ENCODE results near the gene ELAVL1.

ELAVL1 gene

DNA sequence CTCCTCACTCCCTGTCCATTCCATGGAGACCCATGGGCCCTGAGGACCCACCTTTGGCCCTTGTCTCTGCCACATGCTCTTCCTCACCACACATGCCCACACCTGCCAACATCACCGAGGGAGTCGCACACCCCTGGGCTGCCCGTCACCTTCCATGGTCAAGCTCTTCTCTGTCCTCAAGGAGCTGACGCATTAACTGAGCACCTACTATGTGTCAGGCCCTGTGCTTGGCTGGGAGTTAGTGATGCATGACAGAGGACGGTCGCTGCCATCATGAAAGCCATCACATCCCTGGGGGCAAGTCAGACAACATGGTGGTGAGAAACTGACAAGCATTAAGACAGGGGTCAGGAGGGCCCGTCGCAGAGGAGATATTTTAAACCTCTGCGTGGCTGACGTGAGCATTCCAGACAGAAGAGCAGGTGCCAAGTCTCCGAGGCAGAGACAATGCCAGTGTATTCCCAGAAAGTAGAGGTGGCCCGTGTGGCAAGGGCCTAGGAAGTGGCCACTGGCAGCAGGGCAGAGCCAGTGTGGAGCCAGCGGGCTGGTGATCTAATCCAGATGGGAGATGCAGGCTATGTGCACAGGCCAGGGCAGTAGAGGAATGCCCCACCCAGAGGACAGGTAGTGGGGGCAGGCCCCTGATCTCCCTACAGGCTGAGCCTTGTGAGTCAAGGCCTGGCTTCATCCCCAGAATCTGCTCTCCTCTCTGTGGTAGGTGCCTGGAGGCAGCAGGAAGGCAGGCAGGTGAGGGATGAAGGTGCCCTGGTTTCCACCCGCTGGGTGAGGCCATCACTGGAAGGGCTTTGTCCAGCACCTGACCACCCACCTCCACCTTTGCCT lies 21.2 kb downstream of the ELAVL1 start:
- FAIRE-seq = no peak

- FAIRE-seq = no peak
Measured at GRCh38 chr19:7983286-7983950, 22.0 kb downstream of the ELAVL1 start.

DNA sequence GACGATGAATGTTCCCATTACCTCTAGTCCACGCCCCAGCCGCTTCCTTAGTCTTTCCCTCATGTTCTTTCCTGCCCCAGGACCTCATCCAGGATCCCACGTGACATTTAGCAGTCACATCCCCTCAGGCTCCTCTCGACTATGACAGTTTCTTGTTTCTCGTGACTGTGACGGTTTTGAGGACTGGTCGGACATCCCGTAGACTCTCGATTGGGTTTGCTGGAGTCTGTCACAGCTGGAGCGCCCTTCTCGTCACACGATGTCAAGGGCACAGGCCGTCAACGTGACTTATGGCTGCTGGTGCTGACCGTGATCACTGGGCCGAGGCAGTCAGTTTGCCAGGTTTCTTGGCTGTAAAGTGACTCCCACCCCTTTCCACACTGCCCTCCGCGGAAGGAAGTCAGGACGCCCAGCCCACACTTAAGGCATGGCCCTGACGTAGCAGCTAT lies 22.8 kb downstream of the ELAVL1 start:
- FAIRE-seq = no peak

GRCh38 chr19:7982103-7982502 lies 23.3 kb downstream of the ELAVL1 start:
- FAIRE-seq = no peak

GRCh38 chr19:7981661-7982060 lies 23.8 kb downstream of the ELAVL1 start:
- FAIRE-seq = no peak

DNA sequence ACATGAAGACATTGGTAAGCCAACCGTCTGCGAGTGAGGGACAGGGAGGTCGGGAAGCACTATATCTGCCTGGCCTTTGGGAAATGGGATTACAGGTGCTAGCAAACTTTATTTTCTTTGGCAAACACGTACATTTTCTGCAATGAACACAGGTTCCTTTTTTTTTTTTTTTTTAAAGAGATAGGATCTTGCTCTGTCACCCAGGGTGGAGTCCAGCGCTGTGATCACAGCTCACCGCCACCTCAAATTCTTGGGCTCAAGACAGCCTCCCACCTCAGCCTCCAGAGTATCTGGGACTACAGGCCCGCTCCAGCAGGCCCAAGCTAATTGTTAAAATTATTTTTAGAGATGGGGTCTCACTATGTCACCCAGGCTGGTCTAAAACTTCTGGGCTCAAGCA lies 24.2 kb downstream of the ELAVL1 start:
- no peak for FAIRE-seq

DNA sequence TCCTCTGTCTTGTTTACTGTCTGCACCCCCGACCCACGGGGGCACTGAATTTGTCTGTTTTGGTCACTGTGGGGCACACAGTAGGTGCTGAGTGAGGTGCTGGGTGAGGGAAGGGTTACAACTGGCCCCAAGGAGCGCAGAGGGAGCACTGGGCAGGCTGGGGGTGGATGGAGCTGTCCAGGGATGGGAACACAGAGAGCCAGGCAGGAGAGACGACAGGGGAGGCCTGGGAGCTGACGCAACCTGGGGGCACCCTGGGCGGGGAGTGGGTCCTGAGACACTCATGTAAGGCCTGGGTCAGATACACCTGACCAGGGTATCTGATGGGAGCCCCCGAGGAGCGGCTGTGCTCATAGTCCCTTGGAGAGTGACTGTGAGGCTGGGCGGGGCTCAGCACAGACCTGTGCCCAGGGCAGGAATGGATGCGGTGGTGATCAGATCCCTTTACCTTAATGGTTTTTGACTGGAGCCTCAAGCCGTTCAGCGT lies 24.8 kb downstream of the ELAVL1 start:
- FAIRE-seq = no peak

GRCh38 chr19:7980168-7980567 lies 25.3 kb downstream of the ELAVL1 start:
- no peak for FAIRE-seq

DNA sequence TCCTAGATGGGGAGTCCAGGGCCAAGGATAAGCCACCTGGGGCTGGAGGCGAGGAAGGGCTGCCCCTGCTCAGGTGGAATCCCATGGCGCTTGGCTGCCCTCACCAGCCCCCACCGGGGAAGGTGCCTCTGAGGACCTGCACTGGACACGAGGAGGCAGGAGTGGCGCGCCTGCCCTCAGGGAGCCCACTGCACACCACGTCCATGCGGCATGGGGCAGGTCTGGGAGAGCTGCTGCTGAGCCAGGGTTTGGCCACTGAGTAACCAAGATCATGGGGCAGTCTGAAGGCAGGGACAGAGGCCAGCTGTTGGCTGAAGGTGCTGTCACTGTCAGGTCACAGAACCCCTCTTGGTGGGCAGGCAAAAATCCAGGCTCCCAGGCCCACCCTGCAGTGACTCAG lies 25.9 kb downstream of the ELAVL1 start:
- FAIRE-seq = no peak

GRCh38 chr19:7979011-7979410 lies 26.4 kb downstream of the ELAVL1 start:
- no peak for FAIRE-seq

GRCh38 chr19:7978179-7978825 lies 27.1 kb downstream of the ELAVL1 start:
- FAIRE-seq = no peak

DNA sequence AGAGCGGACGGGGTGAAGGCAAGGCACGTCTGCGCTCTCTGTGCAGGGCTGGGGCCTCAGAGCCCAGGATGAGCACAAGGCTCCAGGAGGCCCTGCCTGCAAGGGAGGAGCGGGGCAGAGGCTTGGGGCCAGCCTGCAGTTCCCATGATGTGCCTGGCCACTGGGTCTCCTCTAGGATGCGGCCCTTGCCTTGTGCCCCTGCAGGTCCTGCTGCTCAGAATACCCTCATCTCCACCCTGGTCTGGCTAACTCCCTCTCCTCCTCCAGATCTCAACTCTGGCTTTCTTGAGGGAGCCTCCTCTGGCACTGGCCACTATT lies 27.8 kb downstream of the ELAVL1 start:
- no peak for FAIRE-seq

GRCh38 chr19:7977021-7977722 lies 28.3 kb downstream of the ELAVL1 start:
- FAIRE-seq = no peak

- no peak for FAIRE-seq
Measured at GRCh38 chr19:7976461-7976860, 29.0 kb downstream of the ELAVL1 start.

- FAIRE-seq = no peak
Measured at GRCh38 chr19:7975037-7975436, 30.4 kb downstream of the ELAVL1 start.

- FAIRE-seq = no peak
Measured at GRCh38 chr19:7973883-7974282, 31.6 kb downstream of the ELAVL1 start.

DNA sequence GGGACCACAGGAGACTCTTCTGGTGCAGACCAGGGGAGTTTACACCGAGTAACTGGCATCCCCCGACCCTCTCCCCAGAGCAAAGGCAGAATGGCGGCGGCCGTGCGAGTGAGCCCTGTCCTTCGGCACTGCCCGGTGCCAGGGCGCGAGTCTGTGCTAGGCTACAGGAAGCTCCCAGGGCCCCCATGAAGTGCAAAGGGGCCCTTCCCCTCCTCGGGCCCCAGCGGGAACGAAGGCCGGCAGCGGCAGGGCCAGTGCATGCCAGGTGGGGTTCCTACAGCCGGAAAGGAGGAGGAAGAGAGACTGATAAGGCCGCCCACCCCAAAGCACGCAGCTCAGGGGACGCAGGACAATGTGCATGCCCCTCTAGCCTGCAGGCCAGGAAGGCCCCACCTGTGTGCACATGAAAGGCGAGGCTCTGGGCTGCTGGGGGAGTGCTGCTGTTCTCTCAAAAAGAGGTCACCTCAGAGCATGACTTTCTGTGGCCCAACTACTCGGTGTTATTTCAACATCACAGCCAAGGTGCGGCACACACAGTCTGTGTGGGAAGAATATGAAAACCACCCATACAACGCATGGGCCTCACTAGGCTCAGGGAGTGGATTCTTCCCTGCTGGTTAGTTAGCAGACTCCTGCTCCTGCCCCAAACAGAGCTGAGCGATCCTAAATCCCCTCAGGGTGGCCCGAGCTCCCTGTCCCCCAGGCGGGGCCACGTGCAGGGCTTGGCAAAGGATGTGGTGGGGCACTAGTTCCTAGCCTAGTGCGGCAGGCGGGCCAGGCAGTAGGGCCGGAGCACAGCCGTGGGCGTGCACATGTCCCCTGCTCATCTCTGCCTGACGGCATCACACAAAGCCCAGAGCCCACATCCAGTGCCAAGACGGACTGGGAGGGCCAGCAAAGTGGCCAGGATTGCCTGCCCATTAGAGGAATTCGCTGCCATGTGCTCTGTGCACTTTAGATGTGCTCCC lies 33.6 kb downstream of the ELAVL1 start:
- no peak for FAIRE-seq

DNA sequence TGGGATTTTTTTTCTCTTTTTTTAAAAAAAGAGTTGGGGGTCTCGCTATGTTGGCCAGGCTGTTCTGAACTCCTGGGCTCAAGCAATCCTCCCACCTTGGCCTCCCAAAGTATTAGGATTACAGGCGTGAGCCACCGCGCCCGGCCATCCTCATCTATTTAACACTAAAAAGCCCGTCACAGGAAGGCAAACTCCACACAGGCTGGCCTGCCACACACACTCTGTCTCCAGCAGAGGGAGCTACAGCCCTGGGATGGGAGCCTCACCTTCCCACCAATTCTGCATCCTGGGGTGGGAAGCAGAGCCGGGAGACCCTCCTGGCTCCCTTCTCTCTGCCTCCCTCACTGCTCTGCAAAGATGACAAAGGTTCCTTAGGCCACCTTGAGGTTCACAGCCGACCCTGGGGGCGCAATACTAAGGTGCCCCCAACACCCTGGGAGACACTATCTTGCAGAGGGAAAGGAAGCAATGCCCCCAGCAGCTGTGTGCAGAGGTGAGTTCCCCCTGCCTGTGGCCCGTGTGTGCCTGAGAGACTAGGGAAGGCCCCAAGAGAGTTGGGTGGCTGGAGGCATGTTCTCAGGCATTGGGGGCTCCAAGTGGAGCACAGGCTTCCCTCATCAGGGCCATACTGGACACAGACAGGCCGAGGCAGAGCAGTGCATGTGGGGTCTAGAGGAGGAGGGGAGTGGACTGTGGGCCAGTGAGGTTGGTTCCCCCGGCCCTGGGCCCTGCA lies 34.6 kb downstream of the ELAVL1 start:
- no peak for FAIRE-seq

DNA sequence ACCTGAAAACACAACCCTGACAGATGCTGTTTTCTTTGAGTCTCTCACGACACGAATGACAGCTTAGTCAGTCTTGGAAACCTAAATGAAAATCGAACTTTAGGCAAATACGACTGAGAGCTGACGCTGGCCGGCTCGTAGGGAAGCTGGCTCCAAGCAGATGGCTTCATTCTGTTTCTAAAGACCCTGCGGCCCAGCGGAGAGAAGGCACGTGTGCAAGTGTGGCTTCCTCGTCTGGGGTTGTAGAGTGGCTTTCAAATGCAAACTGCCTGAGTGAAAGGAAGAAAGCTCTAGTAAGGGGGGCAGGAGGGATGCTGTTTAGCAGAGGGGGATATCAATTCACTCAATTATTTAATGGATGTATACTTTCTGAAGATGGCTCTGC lies 35.9 kb downstream of the ELAVL1 start:
- FAIRE-seq = no peak

DNA sequence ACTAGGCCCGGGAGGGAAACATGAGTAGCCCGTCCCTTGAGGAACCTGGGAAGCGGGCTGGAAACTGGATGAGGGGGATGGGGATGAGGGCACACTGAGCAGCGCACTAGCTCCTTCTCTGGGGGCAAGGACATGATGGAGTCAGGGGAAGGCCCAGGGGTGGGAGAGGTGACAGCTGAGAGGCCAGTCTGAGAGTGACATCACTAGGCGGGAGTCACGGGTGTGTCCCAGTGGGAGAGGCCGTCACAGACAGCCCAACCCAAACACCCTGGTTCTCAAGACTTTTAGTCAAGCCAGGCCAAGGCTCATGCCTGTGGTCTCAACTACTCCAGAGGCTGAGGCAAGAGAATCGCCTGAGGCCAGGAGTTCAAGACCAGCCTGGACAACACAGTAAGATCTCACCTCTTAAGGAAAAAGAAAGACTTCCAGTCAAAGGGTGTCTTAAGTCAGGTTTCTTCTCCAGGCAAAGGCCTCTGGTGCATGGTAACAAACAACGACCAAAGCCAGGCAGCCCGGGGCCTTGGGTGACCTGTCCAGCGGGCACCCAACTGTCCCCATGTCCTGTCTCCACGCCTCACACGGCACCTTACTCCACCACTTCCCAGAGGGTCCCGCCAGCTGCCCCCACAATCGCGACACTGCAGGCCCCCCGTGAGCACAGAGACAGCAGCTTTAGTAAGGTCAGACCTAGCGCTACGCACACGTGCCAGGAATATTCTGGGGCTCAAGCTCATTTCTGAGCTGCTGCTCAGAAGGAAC lies 36.5 kb downstream of the ELAVL1 start:
- no peak for FAIRE-seq
